ENCODE data around the gene TCF25. TPM values are rescaled to one million over a fixed set of nuclear protein-coding genes. Genes with fewer than 3 reads are reported as not detected.

TCF25 gene
- total RNA-seq, 1 experiment from 2014 or later, result 345 TPM

DNA sequence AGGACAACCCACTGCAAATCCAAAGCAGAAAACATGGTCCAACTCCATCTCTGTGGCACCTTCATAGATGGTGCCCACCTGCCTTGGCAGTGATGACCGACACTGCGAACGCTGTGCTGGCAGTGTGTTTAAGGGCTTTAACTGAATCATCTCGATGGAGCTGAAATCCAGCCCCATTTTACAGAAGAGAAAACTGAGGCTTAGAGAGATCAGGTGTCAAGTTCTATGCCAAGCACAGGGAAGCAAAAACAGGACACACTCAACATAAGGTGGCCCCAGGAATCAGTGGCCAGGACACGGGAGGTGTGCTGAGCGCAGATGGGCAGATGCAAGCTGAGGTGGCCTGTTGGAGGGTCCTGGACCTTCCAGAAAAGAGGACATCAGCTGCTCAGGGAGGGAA is 10.7 kb upstream of the TCF25 start:
- CTCF ChIA-PET, result no interaction called here
- DNase-seq (ENCODE audit: low read depth, low spot score), result no peak
- Histone ChIP-seq H4K20me1 (ENCODE audit: insufficient read depth) (no peaks in the 10 kb centered on the region), H3K79me2 (ENCODE audit: insufficient read depth, low read length) (no peaks in the 10 kb centered on the region), H3K4me1 (ENCODE audit: control insufficient read depth in 1 of 2, insufficient read depth in 2 of 2, low read length in 2 of 2) (peaks cover 8 to 9% of the 10 kb centered on the region in 2 experiments), H3K4me2 (ENCODE audit: low read length) (no peak overlapping the region), H3K4me3 (replicated peaks in 1 of 2; ENCODE audit: low read depth in 1 of 2, low read length in 2 of 2) (no peak overlapping the region), H3K27me3 (ENCODE audit: insufficient read depth, low read length) (no peaks in the 10 kb centered on the region), H3K9me3 (ENCODE audit: control insufficient read depth in 1 of 2, insufficient read depth in 1 of 2, low read depth in 1 of 2, low read length in 2 of 2) (peaks cover 2 to 7% of the 10 kb centered on the region in 2 experiments; a peak in 2 of 4 replicates), H2AFZ (ENCODE audit: low read depth, low read length, poor library complexity, severe bottlenecking) (no peak overlapping the region), H3K27ac (ENCODE audit: low read depth, low read length) (no peak overlapping the region), H3K9me2 (ENCODE audit: insufficient read depth) (no peaks in the 10 kb centered on the region), H3K36me3 (ENCODE audit: control insufficient read depth in 1 of 2, insufficient read depth in 2 of 2, low read length in 2 of 2) (0 out of 4 replicates have a peak, but pooled peaks cover 0 to 1% of the 10 kb centered on the region in 2 experiments), H3K9ac (ENCODE audit: low read length) (no peak overlapping the region)
- no TSS peak for BruUV-seq (replicated peaks)
- TF ChIP-seq, protein P1, sequence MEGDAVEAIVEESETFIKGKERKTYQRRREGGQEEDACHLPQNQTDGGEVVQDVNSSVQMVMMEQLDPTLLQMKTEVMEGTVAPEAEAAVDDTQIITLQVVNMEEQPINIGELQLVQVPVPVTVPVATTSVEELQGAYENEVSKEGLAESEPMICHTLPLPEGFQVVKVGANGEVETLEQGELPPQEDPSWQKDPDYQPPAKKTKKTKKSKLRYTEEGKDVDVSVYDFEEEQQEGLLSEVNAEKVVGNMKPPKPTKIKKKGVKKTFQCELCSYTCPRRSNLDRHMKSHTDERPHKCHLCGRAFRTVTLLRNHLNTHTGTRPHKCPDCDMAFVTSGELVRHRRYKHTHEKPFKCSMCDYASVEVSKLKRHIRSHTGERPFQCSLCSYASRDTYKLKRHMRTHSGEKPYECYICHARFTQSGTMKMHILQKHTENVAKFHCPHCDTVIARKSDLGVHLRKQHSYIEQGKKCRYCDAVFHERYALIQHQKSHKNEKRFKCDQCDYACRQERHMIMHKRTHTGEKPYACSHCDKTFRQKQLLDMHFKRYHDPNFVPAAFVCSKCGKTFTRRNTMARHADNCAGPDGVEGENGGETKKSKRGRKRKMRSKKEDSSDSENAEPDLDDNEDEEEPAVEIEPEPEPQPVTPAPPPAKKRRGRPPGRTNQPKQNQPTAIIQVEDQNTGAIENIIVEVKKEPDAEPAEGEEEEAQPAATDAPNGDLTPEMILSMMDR (IDR thresholded peaks at IDR 0.05 in 2 of 3, conservative IDR thresholded peaks at IDR 0.05 in 1 of 3; ENCODE audit: borderline replicate concordance in 1 of 3, insufficient read depth in 1 of 3, low read depth in 2 of 3, low read length in 2 of 3), result no peak
- RAD21 ChIA-PET (ENCODE audit: low non-redundant PET in 1 of 2, low total read pairs in 2 of 2, uncharacterized antibody in 2 of 2, unreplicated experiment in 2 of 2), result no interaction called here
- POLR2A ChIA-PET, result interaction anchor here (0.9 to 1.0 kb wide), 2 partner anchors 10 to 11 kb away, joined by 3 to 6 read pairs; partner anchors contain the start of gene TCF25
- no peak for ATAC-seq
- intact Hi-C loops (cut with micrococcal nuclease), result no loop called here

DNA sequence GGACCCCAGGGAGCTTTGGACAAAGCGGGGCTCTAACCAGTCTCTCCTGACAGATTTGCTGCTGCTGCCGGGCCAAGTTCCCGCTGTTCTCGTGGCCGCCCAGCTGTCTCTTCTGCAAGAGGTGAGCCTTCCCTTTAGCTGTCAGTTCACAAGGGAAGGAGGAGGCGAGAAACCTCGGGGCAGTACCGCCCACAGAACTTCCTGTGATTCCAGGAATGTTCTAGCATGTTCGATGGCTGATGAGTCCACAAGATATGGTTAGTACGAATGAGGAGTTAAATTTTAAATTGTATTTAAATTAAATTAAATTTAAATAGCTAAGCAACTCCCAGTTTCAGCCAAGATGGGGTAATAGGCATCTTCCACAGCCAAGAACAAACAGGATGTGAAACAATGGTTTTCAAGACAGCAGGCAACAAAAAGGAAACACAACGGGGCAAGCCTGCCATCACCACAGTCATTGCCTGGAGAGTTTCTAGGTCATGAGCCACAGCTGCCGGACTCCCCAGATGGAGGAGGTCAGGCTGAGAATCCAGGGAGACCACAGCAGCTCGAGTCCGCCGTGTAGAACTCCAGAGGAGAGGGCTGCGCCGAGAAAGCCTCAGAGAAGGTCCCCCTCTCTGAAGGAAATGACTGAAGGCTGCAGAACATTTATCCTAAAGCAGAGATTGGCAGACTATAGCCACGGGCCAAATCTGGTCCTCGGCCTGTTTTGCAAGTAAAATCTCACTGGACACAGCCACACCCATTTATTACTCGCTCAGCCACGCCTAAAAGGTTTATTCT is 9.5 kb upstream of the TCF25 start:
- Histone ChIP-seq H3K4me2 (ENCODE audit: low read length) (peak overlapping the region; percentile 41), H3K4me1 (ENCODE audit: control insufficient read depth in 1 of 2, insufficient read depth in 2 of 2, low read length in 2 of 2) (peaks cover 8 to 9% of the 10 kb centered on the region in 2 experiments), H3K4me3 (replicated peaks in 1 of 2; ENCODE audit: low read depth in 1 of 2, low read length in 2 of 2) (no peak overlapping the region), H3K9me2 (ENCODE audit: insufficient read depth) (no peaks in the 10 kb centered on the region), H3K79me2 (ENCODE audit: insufficient read depth, low read length) (no peaks in the 10 kb centered on the region), H2AFZ (ENCODE audit: low read depth, low read length, poor library complexity, severe bottlenecking) (no peak overlapping the region), H4K20me1 (ENCODE audit: insufficient read depth) (no peaks in the 10 kb centered on the region), H3K36me3 (ENCODE audit: control insufficient read depth in 1 of 2, insufficient read depth in 2 of 2, low read length in 2 of 2) (peaks cover 0 to 8% of the 10 kb centered on the region in 2 experiments; a peak in 1 of 4 replicates), H3K27me3 (ENCODE audit: insufficient read depth, low read length) (no peaks in the 10 kb centered on the region), H3K9me3 (ENCODE audit: control insufficient read depth in 1 of 2, insufficient read depth in 1 of 2, low read depth in 1 of 2, low read length in 2 of 2) (peaks cover 9 to 16% of the 10 kb centered on the region in 2 experiments; a peak in 2 of 4 replicates), H3K27ac (ENCODE audit: low read depth, low read length) (no peak overlapping the region), H3K9ac (ENCODE audit: low read length) (no peak overlapping the region)
- ChIA-PET POLR2A (interaction anchor here (1.0 kb wide), 1 partner anchor 10 kb away, joined by 6 read pairs; the partner anchor contains the start of gene TCF25), CTCF (interaction anchor here (1.1 to 1.3 kb wide), 2 partner anchors 9 to 10 kb away, joined by 3 read pairs; partner anchors contain the start of gene TCF25), RAD21 (ENCODE audit: low non-redundant PET in 1 of 2, low total read pairs in 2 of 2, uncharacterized antibody in 2 of 2, unreplicated experiment in 2 of 2) (no interaction called here)
- TF ChIP-seq SP1 (IDR thresholded peaks at IDR 0.05; ENCODE audit: low read depth), result no peak
- TF ChIP-seq RAD21 (IDR thresholded peaks at IDR 0.05; ENCODE audit: low read depth), result no peak
- TF ChIP-seq CEBPB (IDR thresholded peaks at IDR 0.05; ENCODE audit: low read depth), result no peak
- BruUV-seq (replicated peaks), result no TSS peak
- ATAC-seq, result no peak
- intact Hi-C loops (cut with micrococcal nuclease), result no loop called here
- no peak for DNase-seq (ENCODE audit: low read depth, low spot score)

Data from HCT116 (cell line).